SIG-M5 (cell line): ENCODE measurements around the gene TES.

Experiments
- DNase-seq: peaks from one replicate; lab custom pipeline; 2025; lab: John Stamatoyannopoulos, UW

The TES gene

DNA sequence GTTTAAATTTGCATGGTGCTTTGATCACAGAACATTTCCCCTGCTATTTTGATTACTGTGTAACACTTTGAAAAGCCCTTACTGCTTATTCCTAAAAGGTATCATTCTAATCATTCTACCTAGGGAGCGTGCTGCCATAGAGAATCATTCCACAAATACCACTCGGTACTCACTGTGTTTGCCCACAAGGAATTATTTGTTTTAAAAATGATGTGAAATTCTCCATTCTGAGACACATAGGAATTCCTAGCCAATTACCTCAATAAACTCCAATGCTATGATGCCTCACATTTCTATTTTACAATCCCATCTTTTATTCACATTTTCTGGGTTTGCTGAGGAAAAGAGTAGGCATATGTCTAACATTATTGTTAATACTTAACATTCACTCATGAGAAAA is 16.2 kb upstream of the TES start:
- DNase-seq, result no peak

DNA sequence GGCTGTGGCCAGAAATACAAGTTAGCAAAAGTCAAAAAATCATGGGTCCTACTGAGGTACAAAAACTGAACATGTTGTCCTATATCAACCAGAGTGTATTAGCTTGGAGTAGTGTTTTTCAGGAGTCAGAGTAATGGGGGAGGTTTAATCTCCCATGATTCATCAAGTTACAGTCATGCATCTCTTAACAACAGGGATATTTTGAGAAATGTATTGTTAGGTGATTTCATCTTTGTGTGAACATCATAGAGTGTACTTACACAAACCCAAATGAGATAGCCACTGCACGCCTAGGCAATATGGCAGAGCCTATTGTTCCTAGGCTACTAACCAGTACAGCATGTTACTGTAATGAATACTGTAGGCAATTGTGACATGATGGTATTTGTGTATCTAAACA is 14.9 kb upstream of the TES start:
- DNase-seq, result no peak

DNA sequence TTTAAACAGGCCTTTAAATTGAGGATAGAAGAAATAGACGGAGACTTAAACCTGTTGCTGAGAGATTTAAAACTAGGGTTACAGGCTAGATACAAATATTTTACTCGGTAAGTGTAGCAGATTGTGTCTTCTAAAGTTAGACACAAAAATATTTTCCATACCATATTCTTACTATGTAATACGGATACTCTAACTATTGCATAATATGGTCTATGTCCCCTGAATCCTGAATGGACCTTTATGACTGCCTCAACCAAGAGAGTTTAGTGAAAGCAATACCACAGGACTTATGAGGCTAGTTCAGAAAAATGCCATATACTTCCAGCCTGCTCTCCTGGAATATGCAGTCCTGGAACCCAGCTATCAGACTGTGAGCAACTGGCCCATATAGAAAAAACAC is 13.4 kb upstream of the TES start:
- DNase-seq, result no peak

DNA sequence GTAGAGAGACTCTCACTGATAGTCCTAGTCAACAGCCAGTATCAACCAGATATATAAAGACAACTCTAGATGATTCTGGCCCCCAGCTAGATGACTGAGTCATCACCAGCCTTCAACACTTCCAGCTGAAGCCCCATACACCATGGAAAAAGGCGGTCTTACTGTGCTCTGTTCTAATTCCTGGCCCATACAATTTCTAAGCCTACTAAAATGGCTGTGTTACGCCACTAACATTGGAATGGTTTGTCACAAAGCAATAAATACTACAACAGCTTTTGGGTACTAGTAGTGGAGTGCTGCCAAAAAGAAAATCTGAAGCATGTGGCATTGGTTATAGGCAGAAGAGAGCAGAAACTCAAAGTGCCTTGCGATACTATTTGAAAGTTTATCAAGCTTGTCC is 13.0 kb upstream of the TES start:
- no peak for DNase-seq

DNA sequence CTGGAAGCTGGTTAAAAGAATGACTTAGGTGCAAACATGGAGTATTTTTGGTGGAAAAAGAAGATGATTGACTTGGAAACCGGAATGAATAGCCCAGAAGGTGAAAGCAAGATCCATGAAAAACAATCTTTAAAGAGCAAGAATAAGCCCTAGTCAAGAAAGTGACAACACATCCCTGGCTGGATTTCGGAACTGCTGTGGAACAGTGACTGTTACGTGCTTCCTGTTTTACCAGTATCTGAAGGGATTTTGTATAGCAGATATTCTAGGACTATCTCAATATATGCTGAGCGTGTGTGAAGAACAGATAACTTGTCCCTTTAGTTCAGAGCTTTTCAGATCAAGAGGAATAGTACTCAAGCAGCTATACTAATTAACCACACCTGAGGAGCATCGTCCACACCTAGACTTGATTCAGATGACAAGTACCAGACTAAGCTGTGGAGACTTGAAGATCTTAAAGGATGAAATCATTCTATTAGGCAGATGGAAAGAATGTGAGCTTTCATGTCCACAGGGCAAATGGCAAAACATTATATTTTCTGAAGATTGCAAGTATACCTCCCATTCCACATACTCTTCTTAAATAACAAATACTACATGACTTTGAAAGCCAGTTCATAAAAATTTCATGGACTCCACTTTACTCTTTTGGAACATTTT is 11.5 kb upstream of the TES start:
- DNase-seq, result no peak

DNA sequence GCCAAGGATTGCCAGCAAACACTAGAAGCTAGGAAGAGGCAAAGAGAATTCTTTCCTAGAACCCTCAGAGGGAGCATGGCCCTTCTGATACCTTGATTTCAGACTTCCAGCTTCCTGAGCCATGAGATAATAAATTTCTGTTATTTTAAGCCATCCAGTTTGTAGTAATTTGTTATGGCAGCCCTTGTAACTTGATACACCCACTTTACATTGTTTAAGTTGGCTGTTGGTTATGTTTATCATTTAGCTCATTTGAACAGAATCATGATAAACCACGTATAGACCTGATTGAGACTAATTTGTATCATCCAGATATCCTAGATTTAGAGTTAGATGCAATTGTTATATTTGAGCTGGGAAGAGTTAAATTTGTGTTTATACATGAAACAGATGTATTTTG is 9.4 kb upstream of the TES start:
- no peak for DNase-seq

DNA sequence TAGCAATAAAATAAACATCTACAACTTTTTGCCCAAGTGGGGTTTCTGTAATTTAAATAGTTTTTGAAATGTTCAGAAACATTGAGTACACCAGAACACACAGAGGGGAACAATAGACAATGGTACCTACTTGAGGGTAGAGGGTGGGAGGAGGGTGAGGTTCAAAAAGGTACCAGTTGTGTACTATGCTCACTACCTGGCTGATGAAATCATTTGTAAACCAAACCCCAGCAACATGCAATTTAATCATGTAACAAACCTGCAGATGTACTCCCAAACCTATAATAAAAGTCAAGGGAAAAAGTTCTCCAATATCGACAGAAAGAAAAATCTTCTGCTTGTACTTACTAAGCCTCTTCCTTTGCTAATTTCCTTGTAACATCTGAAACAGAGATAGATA is 4.2 kb upstream of the TES start:
- no peak for DNase-seq

DNA sequence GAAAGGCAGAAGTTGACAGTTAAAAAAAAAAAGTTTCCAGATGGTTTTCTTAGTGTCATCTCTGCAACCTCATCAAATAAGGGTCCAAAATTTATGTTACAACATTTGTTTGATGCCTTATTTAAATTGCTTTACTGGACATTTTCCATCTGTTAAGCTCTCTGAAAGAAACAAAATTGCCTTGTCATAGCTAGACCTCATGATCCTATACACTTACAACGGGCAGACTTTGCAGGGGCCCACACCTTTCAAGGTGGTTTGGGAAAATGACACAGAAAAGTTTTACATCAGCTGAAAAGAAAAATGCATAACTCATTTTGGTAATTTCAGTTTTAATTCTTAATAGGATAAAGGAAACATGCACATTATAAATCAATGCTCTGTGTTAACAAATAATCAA is 1.4 kb upstream of the TES start:
- DNase-seq, result no peak

DNA sequence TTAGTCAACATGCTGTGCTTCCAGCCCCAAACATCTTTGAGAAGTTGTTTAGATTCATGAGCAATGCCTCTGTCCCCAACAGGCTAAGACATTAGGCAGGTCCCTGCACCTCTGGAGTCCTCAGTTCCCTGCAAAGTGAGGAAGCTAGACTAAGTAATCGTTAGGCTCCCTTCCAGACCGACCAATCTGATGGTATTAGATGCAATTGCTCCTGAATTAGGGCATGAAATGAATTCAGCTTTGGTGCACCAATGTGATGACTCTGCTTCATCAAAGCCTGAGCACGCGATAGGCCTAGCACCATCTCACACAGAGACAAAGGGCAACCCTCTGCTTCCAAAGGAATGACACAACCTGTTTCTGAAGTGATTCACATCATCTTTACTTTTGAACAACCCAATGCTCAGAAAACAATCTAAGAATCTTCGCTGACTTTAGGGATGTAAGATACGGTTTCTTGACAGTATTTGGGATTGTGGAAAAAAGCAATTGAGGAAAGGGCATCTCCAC is 723 bp upstream of the TES start:
- no peak for DNase-seq

DNA sequence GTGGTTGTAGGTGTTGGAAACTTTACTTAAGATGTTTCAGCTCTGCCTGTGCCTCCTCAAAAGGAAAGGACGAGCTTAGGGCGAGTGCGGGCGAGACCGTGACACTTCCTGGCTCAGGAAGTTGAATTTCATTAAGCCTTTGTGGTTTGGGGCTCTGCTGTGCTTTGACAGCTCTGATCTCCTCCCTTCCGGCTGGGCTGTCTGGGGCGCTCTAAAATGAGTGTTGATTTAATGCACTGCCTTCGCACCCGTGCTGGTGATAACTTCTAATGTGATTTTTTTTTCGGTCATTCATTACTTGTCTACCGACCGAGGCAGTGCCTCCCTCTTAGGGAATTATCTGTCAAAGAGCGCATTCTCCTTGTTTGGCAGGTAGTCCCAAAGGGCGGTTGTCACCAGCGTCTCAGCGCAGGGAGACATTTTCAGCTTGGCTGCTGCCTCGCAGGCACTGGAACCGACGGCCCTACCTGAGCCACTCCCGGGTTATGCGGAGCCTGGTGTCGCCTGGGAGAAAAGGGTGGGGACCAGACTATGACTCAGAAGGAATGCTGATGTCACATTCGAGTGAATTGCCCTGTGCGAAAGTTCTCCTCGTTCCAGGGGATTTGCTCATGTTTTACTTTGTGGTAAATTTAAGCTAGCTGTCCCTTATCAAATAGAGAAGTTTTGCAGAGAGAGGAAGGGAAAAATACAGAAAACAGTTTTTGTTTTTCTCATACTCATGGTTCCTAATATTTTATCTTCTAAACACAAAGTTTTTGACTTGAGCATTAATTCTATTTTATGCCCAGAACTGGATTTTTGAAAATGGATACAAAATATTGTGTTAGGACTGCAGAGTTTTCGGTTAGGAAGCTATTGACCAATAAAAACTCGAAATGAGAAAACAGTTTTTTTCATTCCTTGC is 920 bp downstream of the TES start:
- DNase-seq, result peak; percentile 20

DNA sequence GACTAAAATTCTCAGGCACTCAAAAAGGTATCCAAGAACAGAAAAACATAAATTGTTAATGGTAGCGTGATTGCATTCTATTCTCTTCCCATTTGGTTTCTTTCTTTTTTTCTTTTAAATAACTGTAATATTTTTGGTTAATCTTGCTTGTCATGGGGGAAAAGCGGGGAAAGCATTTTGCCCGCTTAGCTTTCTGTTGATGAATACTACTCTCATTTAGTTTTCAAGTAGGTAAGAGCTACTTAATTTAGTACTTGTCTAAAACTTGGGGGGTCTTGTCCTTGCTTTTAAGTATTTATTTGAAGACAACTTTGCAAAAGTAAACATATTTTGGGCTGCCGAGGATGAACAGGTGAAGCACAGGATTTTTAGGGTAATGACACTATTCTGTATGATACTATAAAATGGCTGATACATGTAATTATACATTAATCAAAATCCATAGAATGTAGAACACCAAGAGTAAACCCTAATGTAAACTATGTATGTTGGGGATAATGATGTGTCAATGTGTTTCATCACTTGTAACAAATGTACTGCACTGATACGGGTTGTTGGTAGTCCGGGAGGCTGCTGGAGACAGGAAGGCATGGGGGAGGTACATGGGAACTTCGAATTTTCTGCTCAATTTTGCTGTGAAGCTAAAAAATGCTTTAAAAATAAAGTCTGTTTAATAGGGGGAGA is 1.7 kb downstream of the TES start:
- no peak for DNase-seq

DNA sequence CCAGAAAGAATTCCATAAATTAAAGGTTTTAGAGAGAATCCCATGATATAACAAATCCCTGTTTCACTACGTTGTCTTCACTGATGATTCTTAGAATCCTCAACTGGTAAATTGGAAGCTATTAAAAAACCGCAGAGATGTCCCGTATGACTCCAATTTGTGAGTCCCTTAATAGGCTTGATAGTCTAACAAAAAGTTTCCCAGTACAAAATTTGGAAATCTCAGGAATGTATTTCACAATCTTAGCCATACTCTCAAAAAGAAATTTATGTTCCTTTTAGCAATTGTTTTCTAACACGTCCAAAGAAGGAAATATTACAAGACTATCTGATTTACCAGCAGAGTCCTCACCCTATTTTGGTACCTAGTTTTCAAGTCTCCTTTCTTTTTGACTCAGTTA is 2.5 kb downstream of the TES start:
- DNase-seq, result no peak

DNA sequence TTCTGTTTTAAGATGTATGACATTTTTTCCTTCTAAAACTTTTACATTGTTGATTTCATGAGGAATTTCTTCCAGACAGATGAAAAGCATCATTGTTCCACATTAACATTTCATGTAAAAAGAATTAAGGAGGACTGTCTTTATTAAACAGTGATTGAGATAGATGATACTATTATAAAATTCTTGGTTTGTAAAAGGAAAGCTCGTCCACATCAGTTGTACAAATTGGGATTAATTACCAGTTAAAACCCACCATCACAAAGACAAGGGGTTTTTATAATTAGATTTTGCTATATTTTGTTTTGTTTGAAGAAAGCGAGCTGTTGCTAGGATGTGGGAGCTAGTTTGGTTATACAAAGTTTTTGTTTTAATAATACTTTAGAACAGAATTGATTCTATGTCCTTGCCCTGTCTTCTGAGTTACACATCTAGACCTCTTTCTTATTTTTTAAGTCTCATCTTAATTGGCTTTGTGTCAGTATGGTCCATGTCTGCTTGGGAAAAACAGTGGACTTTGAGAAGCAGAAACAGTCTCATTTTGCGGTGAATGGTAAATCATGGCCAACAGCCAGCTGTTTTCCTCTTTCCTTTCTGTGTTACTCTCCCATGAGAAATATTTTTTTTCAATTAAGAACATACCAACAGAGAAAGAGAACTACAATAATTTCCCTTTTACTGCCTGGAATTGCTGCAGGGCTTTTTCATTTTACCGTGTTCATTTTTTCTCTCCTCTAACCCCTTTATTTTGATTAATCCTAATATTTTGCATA is 3.2 kb downstream of the TES start:
- no peak for DNase-seq

DNA sequence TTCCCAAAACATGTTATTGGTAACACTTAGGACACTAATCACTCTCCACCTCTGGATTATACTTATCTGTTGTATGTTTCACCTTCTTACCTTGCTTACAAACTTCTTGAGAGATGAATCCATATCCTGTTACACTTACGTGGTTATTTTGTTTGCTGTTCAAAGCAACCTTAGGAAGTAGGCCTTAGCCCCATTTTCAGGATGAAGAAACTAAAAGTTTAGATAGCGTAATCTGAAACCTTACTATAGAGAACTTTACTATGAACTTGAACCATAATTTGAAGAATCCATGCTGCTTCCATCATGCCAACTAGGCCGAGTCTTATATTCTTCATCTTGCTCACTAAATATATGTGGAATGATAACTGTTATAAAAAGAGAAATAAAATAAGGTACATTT is 4.6 kb downstream of the TES start:
- DNase-seq, result no peak

DNA sequence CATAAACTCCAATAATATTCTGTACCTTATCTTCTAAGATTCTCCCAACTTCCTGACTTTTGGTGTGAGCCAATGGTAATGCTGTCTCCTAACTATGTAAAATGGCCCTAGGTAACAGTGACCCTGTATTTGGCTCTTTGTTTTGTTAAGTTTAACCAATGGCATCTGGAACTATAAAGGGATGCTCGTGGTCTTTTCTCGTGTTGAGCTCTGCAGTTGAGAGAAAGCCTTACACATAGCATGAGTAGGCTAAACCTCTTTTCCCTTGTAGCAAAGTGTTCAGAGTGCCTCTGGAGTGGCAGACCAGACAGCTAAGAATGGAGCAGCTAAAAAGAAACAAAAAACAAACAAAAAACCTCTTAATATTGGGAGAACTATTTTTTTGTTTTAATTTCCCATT is 5.2 kb downstream of the TES start:
- DNase-seq, result no peak

DNA sequence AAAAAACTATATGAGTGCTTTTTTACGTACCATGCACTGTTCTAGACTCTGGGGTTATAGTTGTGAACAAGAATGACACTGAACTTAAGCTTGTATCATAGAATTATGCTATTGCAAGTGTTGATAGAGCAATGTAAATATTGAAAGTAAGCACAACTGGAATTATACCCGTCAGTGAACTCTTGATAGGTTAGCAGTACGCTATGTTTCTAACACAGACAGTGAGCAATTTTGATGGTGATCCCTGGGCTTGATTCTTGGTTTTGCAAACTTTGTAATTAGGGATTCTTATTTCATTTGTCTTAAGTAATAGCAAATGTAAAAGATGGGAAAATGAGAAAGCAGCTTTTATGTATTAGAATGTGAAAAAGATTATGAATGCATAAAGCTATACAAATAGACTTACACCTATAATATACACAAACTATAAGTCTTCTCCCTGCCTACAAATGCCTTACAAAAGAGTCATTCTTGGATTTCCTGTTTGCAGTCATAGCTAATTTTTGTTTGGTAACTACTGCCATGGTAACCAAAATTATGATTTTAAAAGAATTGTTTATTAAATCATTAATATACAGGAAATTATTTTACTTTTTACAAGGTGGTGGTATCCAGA is 6.7 kb downstream of the TES start:
- no peak for DNase-seq

DNA sequence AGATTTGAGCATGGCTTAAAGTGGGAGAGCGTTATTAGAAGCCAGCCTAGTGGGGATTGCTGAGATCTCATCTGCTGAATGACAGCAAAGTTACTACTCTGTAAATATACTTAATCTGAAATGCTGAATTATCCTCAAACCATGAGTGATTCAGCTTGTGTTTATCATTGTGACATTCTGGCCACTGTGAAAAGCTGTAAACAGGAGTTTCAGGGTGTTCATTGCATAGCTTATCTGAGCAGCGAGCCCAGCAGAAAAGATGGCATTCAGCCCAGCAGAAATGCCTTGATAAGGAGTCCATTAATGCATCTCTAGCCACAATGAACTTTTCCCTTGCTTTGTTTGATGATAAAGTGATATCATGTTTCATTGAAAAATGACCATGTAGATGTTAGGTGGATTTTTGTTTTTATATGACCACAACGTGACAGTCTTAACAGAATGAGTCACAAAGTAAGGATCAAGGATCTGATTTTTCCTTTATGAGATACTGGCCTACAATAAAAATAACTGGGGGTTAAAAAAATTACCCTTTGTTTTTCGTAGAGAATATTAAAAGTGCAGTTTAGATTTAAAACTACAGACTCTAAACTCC is 7.8 kb downstream of the TES start:
- no peak for DNase-seq

DNA sequence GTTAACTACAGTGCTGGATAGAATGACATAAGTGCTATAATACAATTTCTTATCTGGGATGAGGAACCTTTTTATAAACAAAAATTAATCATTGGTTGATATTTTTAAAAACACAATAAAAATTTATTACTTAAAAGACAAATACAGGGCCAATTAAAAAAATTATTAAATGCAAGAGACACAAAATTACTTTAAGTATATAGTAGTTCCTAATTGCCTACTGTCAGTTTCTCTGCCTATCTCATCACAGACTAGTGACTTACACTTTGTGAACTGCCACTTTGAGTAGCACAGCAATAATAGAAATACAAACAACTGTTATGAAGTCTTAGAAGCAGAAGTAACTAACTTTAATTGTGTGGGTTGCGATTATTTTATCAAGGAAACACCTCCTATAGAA is 8.4 kb downstream of the TES start:
- no peak for DNase-seq

DNA sequence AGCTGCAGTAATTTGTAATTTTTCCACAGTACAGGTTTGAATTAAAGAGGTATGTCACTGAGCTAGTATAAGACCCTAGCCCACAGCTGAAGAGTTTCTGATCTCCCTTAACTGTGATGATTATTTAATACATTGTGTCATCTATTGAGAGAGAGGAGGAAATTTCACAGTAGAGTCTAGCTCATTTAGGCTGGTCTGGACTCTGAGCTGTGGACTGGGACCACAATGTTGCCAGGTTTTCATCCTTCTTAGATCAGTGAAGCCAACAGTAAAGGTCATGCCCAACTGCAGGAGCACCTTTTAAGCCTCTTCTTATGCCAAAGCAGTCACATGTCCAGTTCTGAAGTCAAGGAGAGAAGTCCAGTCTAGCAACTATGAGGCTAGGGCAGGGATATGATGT is 8.9 kb downstream of the TES start:
- DNase-seq, result no peak

DNA sequence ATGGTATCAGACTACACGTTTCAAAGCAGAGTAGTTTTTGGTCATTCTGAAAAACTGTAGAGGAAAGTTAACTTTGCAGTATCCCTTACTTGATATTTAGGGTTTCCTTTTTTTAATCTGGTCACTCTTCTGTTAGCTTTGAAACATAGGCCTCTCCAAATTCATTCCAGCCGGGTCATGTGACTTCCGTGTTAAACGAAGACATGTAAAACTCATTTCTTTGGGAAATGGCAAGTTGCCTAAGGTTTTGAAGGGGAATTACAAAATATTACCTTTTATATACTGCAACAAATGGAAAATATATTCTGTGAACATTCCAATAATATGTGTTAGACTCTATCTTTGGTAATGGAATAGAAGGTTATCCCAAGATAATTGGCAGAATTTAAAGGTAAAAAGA is 9.5 kb downstream of the TES start:
- DNase-seq, result no peak

DNA sequence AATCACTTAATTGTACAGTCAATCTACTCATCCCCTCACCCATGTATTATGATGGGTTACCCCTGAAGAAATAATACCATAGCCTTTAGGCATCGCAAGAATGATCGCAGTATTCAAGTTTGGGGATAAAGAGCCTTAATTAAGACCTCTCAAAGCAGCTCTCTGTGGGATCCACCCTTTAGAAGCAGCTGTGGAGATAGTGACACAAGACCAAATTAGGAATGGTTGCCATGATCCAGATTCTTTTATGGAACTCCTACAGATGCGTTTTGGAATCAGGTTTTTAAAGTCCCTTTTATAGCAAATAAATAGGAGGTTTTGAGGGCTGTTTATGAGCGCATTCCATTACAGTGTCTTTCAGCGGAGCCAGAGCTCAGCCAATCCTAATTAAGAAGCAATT is 12.2 kb downstream of the TES start:
- no peak for DNase-seq
